ENCODE measurements around the gene CHD6.

The CHD6 gene, protein sequence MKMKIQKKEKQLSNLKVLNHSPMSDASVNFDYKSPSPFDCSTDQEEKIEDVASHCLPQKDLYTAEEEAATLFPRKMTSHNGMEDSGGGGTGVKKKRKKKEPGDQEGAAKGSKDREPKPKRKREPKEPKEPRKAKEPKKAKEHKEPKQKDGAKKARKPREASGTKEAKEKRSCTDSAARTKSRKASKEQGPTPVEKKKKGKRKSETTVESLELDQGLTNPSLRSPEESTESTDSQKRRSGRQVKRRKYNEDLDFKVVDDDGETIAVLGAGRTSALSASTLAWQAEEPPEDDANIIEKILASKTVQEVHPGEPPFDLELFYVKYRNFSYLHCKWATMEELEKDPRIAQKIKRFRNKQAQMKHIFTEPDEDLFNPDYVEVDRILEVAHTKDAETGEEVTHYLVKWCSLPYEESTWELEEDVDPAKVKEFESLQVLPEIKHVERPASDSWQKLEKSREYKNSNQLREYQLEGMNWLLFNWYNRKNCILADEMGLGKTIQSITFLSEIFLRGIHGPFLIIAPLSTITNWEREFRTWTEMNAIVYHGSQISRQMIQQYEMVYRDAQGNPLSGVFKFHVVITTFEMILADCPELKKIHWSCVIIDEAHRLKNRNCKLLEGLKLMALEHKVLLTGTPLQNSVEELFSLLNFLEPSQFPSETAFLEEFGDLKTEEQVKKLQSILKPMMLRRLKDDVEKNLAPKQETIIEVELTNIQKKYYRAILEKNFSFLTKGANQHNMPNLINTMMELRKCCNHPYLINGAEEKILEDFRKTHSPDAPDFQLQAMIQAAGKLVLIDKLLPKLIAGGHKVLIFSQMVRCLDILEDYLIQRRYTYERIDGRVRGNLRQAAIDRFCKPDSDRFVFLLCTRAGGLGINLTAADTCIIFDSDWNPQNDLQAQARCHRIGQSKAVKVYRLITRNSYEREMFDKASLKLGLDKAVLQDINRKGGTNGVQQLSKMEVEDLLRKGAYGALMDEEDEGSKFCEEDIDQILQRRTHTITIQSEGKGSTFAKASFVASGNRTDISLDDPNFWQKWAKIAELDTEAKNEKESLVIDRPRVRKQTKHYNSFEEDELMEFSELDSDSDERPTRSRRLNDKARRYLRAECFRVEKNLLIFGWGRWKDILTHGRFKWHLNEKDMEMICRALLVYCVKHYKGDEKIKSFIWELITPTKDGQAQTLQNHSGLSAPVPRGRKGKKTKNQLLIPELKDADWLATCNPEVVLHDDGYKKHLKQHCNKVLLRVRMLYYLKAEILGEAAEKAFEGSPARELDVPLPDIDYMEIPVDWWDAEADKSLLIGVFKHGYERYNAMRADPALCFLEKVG (N-terminal part only)

DNA sequence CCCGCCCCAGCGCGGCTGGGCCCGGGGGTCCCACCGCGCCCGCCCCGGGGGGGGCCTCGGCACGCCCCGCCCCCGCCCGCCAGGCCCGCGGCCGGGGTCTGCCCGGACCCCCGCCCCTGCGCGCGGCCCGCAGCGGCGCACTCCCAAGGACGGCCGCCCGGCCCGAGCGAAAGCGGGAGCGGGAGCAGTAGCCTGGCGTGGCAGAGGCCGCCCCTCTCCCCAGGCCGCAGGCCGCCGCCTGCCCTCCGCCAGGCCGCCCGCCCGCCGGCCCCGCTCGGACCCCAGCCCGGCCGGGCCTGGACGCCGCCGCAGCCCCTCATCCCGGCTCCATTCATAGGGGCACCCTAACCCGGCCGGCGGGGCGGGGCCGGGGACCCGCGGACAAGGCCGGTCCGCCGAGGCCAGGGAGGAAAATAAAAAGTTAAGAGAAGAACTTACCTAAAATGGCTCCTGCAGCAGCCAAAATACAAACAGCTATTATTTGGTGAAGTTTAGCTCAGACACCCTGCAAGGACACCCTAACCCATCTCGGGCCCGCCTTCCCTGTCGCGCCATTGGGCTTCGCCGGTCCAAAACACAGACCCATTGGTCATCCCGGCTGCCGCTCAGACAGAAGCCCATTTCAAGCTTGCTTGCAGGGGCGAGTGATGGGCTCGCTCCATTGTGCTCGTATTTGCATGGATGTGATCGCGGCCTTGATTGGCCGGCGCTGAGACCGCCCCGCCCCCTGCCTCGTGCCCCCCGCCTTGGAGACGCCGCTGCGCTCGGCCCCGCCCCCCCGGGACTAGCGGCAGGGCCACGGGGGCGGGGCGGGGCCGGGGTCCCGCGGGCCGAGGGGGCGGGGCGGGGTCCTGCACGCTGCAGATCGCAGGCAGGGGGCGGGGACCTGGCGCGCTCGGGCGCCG lies at the start of gene CHD6:
CHD6 (minus strand) TSS at position 476 of the 905 bp plus-strand sequence. CDS start 67,040 bp downstream, outside the sequence.
- DNase-seq: peak; percentile 95

DNA sequence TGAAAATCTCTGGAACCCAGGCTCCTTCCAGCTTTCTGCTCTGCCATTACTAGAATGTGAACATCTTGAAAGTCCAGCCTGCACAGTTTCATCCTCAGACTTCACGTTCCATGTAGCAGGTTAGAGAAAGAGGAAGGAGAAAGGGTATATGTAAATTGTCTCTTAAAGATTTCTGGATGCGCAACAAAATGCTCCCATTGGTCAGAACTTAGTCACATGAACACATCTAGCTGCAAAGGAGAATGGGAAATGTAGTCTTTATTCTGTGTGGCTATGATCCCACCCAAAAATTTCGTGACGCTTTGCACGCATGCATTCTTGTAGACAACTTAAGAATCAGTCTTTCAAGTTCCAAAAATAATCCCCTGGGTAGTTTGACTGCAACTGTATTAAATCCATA lies 46.4 kb upstream of the CHD6 start:
- DNase-seq: no peak

DNA sequence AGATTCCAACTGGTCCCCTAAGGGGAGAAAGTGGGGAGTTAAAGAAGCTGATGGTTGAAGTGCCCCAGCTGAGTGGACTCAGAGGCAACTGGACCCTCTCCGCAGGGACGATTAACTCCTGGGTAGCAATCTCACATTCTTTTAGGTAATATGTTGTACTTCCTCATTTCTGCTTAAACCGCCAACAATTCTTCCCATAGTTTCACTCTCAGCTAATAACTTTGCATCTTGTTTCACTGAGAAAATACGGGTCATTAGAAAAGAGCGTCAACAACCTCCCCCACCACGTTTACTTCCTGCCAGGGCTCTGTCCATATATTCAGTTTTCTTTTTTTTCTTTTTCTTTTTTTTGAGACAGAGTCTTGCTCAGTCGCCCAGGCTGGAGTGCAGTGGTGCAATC lies 39.5 kb upstream of the CHD6 start:
- DNase-seq: no peak

DNA sequence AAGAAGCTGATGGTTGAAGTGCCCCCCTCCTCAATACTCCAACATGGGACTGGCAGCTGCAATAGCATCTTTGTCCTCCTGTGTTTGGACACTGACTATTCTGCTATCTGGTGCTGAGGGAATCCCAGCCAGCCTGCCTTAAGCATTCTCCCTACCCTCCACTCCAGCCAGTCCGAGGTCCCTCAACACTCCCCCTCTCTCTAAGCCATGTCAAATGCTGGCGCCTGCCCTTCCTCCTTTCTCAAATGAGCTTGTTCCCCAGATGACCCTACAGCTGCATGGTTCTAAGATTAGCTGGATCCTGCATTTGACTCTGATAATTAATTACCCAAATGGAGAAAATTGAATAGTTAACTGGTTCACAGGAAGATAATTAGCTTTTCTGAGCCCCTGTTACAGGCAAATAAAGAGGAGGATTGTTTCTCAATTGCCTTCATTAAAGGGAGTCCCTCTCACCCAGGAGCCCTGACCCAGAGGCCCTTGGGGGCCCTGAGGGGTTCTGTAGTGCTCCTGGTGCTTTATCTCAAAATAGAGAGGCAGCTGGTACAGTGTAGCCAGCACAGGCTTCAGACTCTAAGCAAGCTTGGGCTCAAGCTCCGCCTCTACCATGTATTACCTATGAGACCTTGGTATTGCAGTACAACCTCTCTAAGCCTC lies 37.9 kb upstream of the CHD6 start:
- no peak for DNase-seq

DNA sequence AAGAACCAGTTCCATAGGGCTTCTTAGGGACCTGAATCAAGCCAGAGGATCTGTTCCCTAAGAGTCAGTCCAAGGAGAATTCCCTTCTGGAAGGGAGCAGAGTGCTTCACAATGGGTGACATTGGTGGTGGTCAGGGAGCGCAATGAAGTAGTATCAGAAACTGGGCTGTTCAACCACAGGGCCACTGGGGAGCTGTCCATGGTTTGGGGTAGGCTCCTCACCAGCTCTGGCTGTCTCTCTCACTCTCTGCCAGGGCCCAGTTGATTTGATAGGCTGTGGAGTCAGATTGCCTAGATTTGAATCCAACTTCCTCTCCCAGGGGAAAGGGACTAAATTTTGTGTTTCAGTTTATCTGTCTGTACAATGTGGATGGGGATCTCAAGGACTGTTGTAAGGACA lies 36.7 kb upstream of the CHD6 start:
- DNase-seq: no peak

DNA sequence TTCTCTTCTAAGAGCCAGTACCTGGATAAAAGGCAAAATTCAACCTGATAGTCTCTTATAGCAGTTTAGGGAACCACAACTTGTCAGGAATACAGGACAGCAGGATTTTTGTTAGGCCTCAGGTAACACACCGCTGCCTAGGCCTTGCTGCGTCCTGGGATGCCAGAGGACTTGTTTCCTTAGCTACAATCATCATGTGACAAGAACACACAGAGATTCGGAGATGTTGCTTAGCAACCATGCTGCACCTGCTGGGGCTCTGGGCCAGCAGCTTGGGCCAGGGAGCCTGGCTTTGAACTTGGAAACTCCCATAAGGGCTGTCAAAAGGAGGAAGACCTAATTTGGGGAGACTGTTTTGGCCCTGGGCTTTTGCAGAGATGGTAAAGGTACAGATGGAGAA lies 36.1 kb upstream of the CHD6 start:
- peak; percentile 70 for DNase-seq

DNA sequence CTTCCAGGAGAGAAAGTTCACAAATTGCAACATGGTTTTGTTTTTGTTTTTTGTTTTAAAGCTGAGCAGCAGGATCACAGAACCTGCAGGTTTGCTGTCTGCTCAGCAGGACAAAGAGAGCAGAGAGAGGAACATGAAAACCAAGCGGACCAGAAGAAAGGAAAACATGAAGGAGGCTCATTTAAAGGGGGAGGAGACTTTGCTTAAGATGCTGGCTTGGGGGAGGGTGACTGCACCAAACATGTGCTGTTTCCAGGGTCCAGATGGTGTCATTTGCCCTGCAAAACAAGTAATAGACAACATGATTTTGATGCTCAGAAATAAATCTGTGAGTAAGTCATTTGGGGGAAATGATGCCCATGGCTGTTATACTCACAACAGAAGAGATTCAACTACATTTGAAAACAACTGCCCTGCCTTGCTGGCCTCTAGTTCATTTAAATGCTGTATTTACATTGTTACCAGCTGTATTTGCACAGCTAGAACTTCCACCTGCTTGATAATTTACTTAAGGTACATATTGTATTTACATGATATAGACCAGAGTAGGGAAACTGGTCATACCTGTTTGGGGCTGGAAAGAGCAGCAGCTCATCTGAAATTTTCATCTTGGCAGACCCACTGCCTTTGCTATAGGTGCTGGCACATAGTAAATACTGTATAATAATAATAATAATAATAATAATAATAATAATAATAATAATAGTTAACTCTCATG lies 32.2 kb upstream of the CHD6 start:
- peak; percentile 98 for DNase-seq

DNA sequence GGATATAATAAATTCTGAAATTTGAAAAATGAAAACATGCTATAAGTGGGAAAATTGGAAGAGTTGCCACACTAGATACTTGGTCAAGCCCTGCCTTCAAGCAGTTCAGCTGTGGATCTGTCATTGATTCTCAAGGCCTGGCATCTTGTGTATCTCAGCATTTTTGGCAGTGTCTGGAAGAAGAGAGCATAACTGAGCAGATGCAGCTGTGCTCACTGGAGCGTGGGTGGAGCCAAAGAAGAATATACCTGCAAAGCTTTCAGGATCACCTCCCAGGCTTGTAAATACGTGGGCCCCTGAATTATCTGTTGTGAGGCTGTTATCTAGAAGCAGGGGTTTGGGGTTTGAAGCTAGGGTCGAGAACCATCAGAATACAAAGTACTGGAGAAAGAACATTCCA lies 31.3 kb upstream of the CHD6 start:
- DNase-seq: peak; percentile 24

DNA sequence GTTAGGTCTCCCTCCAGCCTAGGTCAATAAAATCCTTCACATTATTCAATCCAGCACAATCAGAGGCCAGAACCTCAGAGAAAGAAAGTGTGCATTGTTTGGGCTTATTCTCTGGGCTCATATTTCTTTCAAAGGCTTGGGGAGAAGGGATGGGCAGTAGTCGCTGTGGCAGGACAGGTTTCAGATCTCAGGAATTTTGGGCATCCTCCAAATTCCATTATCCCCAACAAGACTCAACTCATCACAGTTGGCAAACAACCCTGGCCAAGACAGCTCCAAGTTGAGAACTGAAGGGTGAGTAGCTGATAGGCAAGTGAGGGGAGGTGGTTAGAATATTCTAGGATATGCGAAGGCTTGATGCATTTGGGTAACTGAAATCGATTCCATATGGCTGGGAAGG lies 27.2 kb upstream of the CHD6 start:
- DNase-seq: no peak

DNA sequence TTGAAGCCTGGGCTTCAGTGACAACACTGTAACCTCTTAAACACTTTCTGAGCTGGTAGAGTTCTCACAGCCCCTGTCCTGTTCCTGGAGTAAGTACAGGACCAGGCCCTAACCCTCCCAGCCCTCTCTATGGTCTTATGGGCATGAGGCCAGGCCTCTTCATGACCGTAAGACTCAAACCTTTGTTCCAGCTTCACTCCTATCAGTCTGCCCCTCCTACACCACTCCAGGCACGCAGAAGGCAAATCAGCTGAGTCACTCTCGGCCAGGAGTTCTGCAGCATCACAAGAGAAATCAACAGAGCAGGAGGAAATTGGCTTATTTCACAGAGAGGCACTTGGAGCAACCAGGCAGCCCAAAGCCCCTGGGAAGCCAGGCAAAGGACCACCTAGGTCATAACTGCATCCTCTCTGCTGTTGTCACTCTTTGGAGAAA lies 25.3 kb upstream of the CHD6 start:
- no peak for DNase-seq

DNA sequence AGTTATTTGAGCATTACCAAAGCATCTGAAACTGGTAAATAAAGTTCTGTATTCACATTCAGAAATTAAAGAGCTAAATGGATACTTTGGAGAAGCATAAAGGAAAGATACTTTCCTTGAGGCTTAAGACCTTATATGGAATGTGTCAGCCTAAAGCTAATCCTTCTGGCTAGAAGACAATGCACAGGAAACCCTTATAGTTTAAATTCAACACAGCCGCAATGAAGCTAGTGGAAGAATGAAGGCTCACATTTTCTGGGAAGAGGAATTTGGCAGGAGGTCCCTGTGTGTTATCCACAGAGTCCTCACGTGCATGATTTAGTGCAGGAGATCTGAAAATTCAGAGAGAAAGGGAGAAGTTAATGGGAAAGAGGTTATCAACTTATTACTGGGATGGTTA lies 21.5 kb upstream of the CHD6 start:
- DNase-seq: no peak

DNA sequence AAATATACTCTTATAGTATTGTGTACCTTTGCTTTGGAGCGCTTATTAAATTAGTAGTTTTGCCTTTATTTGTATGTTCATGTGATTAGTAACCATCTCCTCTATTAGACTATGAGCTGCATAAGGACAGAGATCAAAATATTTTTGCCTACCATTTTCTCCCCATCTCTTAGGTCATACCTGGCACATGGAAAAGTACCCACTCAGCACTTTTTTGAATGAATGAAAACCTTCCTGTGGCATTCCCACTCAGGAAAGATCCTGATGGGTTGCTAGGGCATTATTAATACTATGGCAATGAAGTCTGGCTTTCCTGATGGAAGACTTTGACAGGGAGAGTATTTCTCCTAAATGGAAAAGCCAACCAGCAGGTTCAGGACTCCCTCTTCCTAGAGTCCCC lies 20.3 kb upstream of the CHD6 start:
- DNase-seq: no peak

DNA sequence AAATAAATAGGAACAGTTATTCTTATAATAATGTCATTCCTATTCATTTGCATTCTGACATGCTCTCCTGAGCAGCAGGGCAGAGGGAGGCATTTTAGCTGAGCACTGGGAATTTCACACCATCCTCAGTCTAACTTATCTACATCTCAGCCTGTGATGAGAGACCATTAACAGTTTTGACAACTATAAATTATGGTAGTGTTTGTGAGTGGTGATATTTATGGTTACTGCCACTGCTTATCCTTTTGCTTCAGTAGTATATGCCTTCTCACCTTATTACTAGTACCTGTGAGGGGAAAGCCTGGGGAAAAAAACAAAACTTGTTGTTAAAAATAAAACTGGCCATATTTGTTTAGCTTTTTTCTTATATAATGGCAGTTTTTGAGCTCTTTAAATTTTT lies 17.0 kb upstream of the CHD6 start:
- DNase-seq: no peak

DNA sequence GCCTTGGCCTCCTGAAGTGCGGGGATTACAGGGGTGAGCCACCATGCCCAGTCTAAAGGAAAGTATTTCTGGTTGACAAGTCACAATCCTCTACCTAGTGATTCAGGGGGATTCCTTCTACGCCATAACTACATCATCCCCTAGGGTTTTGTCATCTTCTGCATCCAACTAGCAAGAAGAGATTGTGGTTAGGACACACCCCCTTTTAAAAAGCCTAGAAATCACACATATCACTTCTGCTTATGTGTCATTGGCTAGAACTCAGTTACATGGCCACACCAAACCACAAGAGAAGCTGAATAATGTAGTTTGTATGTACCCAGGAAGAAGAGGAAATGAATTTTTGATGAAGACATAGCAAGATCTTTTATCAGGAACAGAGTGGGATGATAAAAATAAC lies 14.7 kb upstream of the CHD6 start:
- DNase-seq: no peak

DNA sequence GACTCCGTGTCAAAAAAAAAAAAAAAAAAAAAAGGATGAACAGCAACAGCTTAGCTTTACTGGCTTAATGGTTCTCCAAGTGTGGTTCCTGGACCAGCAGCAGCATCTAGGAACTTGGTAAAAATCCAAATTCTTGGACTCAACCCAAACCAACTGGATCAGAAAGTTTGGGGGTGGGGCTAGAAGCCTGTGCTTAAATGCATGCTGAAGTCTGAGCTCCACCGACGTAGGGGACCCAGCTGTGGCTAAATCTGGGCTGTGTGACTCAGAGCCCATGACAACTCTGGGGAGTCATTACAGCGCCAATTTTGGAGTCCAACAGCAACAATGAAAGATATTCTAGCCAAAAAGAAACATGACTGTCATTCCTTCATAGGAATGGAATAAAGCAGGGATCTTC lies 13.6 kb upstream of the CHD6 start:
- no peak for DNase-seq

DNA sequence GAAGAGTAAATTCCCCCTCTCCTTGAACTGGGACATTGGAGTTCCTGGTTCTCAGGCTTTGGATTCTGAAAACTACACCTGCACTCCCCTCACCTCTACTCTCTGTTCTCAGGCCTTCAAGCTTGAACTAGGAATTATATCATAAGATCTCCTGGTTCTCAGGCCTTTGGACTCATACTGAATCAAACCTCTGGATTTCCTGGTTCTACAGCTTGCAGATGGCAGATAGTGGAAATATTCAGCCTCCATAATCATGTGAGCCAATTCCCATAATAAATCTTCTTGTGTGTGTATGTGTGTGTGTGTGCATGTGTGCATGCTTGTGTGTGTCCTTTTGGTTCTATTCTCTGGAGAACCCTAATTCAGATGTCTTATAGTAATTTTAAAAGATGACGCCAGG lies 12.7 kb upstream of the CHD6 start:
- no peak for DNase-seq

DNA sequence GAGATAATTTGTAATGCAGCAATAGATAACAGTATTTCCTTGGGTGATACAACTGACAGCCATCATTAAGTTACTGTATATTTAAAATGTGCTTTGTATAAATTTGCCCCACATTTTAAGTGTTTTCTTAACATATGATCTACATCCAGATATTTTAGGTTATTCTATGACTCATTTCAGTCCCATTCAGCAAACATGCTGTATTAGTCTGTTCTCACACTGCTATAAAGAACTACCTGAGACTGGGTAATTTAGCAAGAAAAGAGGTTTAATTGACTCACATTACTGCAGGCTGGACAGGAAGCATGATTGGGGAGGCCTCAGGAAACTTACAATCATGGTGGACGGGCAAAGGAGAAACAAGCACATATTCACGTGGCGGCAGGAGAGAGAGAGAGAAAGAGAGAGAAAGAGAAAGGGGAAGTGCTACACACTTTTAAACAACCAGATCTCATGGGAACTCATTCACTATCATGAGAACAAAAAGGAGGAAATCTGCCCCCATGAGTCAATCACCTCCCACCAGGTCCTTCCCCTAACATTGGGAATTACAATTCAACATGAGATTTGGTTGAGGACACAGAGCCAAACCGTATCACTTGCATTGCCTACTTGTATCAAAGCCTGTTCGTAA lies 9.6 kb upstream of the CHD6 start:
- no peak for DNase-seq

DNA sequence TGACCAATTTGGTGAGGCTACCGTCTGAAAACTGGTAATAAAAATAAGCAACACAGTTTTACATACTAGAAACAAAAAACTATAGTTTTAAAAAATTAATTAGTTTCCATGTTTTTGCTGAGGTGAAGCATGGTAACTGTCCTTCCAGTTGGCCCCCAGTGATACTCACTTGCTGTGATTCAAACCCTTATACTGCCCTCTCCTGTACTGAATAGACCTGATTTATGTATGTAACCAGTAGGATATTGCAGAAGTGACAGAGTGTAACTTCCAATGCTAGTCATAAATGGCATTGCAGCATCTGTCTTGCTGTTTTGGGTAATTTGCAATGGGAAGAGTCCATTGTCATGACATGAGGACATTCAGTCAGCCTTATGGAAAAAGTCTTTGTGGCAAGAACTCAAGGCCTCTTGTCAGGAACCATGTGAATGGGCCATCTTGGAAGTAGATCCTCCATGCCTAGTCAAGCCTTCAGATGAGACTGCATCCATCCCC lies 8.9 kb upstream of the CHD6 start:
- no peak for DNase-seq

DNA sequence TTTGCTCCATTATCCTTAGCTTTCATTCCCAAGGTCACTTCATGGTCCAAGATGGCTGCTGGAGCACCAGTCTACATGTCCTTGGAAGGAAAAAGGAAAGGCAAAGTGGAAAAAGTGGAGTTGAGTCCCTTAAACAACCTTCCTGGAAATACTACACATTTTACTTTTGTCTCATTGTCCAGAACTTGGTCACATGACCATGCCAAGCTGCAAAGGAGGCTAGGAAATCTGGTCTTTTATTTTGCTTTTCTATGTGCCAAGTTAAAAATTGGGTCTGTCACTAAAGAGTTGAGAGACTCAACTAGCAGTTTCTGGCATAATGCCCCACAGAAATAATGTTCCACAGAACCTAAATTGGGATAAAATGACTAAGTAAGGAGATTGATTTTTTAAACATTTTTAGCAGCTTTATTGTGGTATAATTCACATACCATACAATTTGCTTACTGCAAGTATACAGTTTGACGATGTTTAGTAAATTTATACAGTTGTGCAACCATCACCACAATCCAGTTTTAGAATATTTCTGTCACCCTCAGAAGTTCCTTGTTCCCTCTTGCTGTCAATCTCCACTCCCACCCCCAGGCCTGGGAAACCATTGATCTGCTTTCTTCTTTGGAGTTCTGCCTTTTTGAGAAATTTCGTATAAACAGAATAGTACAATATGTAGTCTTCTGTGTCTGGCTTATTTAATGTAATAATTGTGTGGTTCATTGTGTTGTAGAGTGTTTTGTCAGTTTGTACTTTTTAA lies 5.6 kb upstream of the CHD6 start:
- DNase-seq: no peak

All from NCI-H2081 treated with DMSO at 0.1 percent for 48 hours (cell line).